Measurements from ENCODE around the gene TGFBR2. TPM values are rescaled to one million over a fixed set of nuclear protein-coding genes. Genes with fewer than 3 reads are reported as not detected.

TGFBR2 gene
- total and polyA plus RNA-seq, 8 donors = 109 to 269 (median 122) TPM

- Histone ChIP-seq H3K36me3 (no peaks in the 10 kb centered on the region), H3K27ac (no peak overlapping the region), H3K4me3 (no peak overlapping the region), H3K27me3 (no peaks in the 10 kb centered on the region), H3K4me1 (peaks cover 0 to 2% of the 10 kb centered on the region in 2 donors), H3K9me3 (no peaks in the 10 kb centered on the region)
- DNase-seq = no peak
- intact Hi-C loops (cut with DNase I) = no loop called here
- TF ChIP-seq CTCF (IDR thresholded peaks at IDR 0.05) = no peak
- no peak for ATAC-seq
These were observed 101.4 kb downstream of the TGFBR2 start for GRCh38 chr3:30707825-30708224.

DNA sequence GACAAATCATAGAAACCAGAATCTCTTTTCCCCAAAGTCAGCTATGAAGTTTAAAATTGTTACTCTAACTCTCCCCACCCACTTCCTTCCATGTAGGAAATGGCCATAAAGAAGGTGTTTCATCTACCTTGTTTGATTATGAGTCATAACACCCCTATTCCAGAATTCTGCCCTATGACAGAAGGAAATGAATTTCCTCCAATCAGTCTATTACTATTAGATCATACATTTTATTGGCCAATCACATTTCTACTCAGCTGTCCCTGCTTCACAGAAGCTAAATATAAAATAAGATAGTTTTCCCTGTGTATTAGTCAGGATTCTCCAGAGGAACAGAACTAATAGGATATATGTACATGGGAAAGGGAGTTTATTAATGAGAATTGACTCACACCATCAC is 102.1 kb downstream of the TGFBR2 start:
- H3K27me3 ChIP-seq = no peaks in the 10 kb centered on the region
- DNase-seq = no peak
- no peak overlapping the region for H3K27ac ChIP-seq
- peaks cover 0 to 2% of the 10 kb centered on the region in 2 donors for H3K4me1 ChIP-seq
- H3K36me3 ChIP-seq = no peaks in the 10 kb centered on the region
- intact Hi-C loops (cut with DNase I) = no loop called here
- H3K9me3 ChIP-seq = no peaks in the 10 kb centered on the region
- no peak for ATAC-seq
- no peak overlapping the region for H3K4me3 ChIP-seq
- TF ChIP-seq CTCF (IDR thresholded peaks at IDR 0.05) = no peak

- no peaks in the 10 kb centered on the region for H3K36me3 ChIP-seq
- no peak for TF ChIP-seq CTCF (IDR thresholded peaks at IDR 0.05)
- intact Hi-C loops (cut with DNase I) = no loop called here
- H3K27ac ChIP-seq = no peak overlapping the region
- no peaks in the 10 kb centered on the region for H3K9me3 ChIP-seq
- H3K4me3 ChIP-seq = no peak overlapping the region
- H3K4me1 ChIP-seq = peaks cover 0 to 2% of the 10 kb centered on the region in 2 donors
- DNase-seq (no peak), ATAC-seq (no peak)
- H3K27me3 ChIP-seq = no peaks in the 10 kb centered on the region
These were observed 103.6 kb downstream of the TGFBR2 start for GRCh38 chr3:30710017-30710416.

DNA sequence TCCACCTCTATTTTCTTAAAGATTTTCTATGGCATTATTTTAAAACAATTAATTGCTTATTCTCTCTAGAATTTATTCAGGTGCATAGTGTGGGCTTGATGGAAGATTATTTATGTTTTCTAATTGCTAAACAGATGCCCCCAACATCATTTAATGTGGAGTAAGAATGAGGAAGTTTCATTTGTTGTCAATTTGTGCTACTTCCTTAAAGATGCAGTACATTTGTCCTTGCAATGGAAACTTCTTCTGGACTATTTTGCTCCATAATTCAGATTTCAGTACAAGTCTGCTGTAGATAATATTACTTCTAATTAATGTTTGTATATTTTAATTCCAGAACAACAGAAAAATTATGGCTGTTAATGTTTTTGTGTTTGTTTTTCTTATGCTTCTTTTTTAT is 104.8 kb downstream of the TGFBR2 start:
- Histone ChIP-seq H3K9me3 (no peaks in the 10 kb centered on the region), H3K27ac (no peak overlapping the region), H3K4me1 (peaks cover 0 to 2% of the 10 kb centered on the region in 2 donors), H3K4me3 (no peak overlapping the region), H3K27me3 (no peaks in the 10 kb centered on the region), H3K36me3 (no peaks in the 10 kb centered on the region)
- intact Hi-C loops (cut with DNase I) = no loop called here
- ATAC-seq = no peak
- DNase-seq = no peak
- no peak for TF ChIP-seq CTCF (IDR thresholded peaks at IDR 0.05)

GRCh38 chr3:30711867-30712266 is 105.5 kb downstream of the TGFBR2 start:
- DNase-seq = no peak
- Histone ChIP-seq H3K4me3 (no peak overlapping the region), H3K36me3 (no peaks in the 10 kb centered on the region), H3K4me1 (peaks cover 0 to 2% of the 10 kb centered on the region in 2 donors), H3K9me3 (no peaks in the 10 kb centered on the region), H3K27ac (no peak overlapping the region), H3K27me3 (no peaks in the 10 kb centered on the region)
- TF ChIP-seq CTCF (IDR thresholded peaks at IDR 0.05) = no peak
- no peak for ATAC-seq
- intact Hi-C loops (cut with DNase I) = no loop called here

Data from left lung (tissue), 10 donors.